Gastroesophageal sphincter (tissue), 3 donors: Measurements from ENCODE around the gene PRAC2.

Experiments
- CTCF ChIP-seq, 4 experiments: fragments of 200-600 bp in 2 of 4; fragments of 450-650 bp in 2 of 4; sonication (generic) in 1 of 4; IDR thresholded peaks; one replicate each; pipeline ENCODE4 v1.5.1; 2017 to 2019; ENCODE audit warnings: antibody characterized with exemption in 4 of 4, mild to moderate bottlenecking in 2 of 4, moderate library complexity in 2 of 4
- POLR2A ChIP-seq, 2 donors: fragments of 450-650 bp; IDR thresholded peaks; one replicate each; pipeline ENCODE4 v1.6.1; 2017; ENCODE audit warnings: antibody characterized with exemption in 2 of 2, mild to moderate bottlenecking in 2 of 2, moderate library complexity in 1 of 2
- POLR2AphosphoS5 ChIP-seq: sonication (generic); formaldehyde crosslinking; IDR thresholded peaks from one replicate; pipeline ENCODE4 v1.6.1; 2017; ENCODE audit warnings: antibody characterized with exemption

DNA sequence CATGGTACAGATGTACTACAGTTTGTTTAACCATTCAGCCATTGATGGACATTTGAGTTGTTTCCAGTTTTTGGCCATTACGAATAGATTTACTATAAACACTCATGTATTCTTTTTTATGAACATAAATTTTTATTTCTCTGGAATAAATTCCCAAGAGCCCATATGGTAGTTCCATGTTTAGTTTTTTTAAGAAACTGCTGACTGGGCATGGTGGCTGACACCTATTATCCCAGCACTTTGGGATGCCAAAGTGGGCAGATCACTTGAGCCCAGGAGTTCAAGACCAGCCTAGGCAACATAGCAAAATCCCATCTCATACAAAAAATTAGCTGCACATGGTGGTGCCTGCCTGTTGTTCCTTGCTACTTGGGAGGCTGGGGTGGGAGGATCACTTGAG, 30.9 kb upstream of the PRAC2 start:
- no peak for TF ChIP-seq CTCF (IDR thresholded peaks at IDR 0.05)
- no peak for TF ChIP-seq POLR2AphosphoS5
- no peak for TF ChIP-seq POLR2A (IDR thresholded peaks at IDR 0.05)
